OCI-LY7 (cell line): Measurements from ENCODE around the gene SLC41A3.
A peak's percentile ranks its signal among the peaks of the same experiment; 100 is the strongest.

Experiments used
- EZH2phosphoT487 ChIP-seq: fragments of 200-600 bp; sonication (generic); IDR thresholded peaks from 2 replicates; pipeline ENCODE4 v1.6.1; 2018; ENCODE audit warnings: low read depth, borderline replicate concordance, mild to moderate bottlenecking, mixed run types, antibody characterized with exemption, low read length, moderate library complexity, mixed read lengths
- TF ChIP-seq, protein P1 (sequence below): fragments of 200-600 bp; sonication (generic); conservative IDR thresholded peaks from 2 replicates; pipeline ENCODE4 v1.5.1; 2014; ENCODE audit warnings: mild to moderate bottlenecking, antibody characterized with exemption, low read length, moderate library complexity, mixed read lengths

DNA sequence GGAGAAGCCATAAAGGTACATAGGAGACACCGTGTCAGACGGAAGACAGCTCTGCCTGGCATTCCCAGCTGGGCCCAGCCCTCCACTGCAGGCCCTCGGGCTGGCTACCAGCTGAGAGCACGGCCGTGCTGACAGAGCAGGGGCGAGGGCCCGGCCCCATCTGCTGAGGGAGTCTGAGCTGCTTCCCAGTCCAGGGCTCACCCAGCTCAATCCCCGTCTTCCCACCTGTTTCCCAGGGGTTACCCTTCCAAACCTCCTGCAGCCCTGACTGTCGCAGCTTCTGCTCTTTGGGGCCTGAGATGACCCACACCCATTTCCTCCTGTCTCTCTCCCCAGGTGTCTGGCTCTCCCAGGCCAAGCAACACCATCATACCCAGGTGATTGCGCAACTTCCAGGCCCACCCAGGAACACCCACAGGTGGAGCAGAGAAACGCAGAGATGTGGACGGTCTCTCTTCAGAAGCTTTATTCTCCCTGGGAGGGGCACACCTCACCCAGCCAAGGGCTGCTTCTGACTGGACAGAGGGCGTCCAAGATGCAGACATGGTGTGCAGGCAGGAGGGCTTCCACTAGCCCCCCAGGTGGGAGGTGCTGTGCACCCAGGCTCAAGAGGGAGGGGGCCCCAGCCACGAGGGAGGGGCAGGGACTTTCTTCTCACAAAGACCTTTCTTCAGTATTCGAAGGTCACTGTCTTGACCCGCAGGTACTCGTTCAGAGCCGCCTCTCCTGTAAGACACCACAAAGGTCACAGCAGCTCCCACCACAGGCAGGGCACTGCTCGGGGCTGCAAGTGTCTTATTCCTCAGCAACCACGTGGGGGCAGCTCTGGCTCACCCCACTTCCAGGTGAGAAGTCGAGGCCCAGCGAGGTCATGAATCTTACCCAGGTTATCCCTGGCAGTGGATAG, 19.4 kb upstream of the SLC41A3 start:
- no peak for TF ChIP-seq EZH2phosphoT487
- TF ChIP-seq, protein P1, sequence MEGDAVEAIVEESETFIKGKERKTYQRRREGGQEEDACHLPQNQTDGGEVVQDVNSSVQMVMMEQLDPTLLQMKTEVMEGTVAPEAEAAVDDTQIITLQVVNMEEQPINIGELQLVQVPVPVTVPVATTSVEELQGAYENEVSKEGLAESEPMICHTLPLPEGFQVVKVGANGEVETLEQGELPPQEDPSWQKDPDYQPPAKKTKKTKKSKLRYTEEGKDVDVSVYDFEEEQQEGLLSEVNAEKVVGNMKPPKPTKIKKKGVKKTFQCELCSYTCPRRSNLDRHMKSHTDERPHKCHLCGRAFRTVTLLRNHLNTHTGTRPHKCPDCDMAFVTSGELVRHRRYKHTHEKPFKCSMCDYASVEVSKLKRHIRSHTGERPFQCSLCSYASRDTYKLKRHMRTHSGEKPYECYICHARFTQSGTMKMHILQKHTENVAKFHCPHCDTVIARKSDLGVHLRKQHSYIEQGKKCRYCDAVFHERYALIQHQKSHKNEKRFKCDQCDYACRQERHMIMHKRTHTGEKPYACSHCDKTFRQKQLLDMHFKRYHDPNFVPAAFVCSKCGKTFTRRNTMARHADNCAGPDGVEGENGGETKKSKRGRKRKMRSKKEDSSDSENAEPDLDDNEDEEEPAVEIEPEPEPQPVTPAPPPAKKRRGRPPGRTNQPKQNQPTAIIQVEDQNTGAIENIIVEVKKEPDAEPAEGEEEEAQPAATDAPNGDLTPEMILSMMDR: peak; percentile 49
